HepG2 (cell line): ENCODE measurements around the gene NCOA5. TPM values are rescaled to one million over a fixed set of nuclear protein-coding genes. Genes with fewer than 3 reads are reported as not detected.

Experiments
- ADNP ChIP-seq: sonication (generic); formaldehyde crosslinking; IDR thresholded peaks from 2 replicates; pipeline ENCODE4 v1.4.0; 2020; ENCODE audit warnings: missing genetic modification reagents
- ARID5B ChIP-seq: IDR thresholded peaks from 2 replicates; pipeline ENCODE4 v1.4.0; 2020; ENCODE audit warnings: mild to moderate bottlenecking, missing genetic modification reagents
- CBX2 ChIP-seq, 2 experiments: fragments of 200-600 bp in 1 of 2; sonication (generic); formaldehyde crosslinking in 1 of 2; IDR thresholded peaks; 2 replicates each; pipeline versions ENCODE4 v1.7.0 to v1.8.1; 2018 to 2022; ENCODE audit warnings: low read depth in 2 of 2, low read length in 1 of 2, mild to moderate bottlenecking in 1 of 2, missing genetic modification reagents in 1 of 2
- CBX5 ChIP-seq: sonication (generic); formaldehyde crosslinking; IDR thresholded peaks from 2 replicates; pipeline ENCODE4 v1.4.0; 2020; ENCODE audit warnings: missing genetic modification reagents, borderline replicate concordance
- FIP1L1 ChIP-seq: fragments of 200-400 bp; formaldehyde crosslinking; IDR thresholded peaks from 2 replicates; pipeline ENCODE4 v1.6.1; 2018; ENCODE audit warnings: low read depth, mild to moderate bottlenecking, low read length, moderate library complexity, borderline replicate concordance; ENCODE audit not compliant: insufficient read depth
- FOXA1 ChIP-seq, 2 experiments: fragments of 450-650 bp in 1 of 2; sonication (generic) in 1 of 2; formaldehyde crosslinking in 1 of 2; IDR thresholded peaks; 2 replicates each; pipeline versions ENCODE4 v1.4.0 to v1.6.1; 2016 to 2020; ENCODE audit warnings: missing genetic modification reagents in 1 of 2
- KLF13 ChIP-seq: sonication (generic); formaldehyde crosslinking; IDR thresholded peaks from 2 replicates; pipeline ENCODE4 v1.4.0; 2020; ENCODE audit warnings: mild to moderate bottlenecking, missing genetic modification reagents
- MXI1 ChIP-seq: IDR thresholded peaks from 3 replicates; pipeline ENCODE4 v1.6.1; 2012; ENCODE audit warnings: low read depth, low read length, inconsistent platforms, borderline replicate concordance
- MYNN ChIP-seq: sonication (generic); formaldehyde crosslinking; IDR thresholded peaks from 2 replicates; pipeline ENCODE4 v1.4.0; 2020; ENCODE audit warnings: mild to moderate bottlenecking, low read depth, missing genetic modification reagents
- NR2F6 ChIP-seq, 2 experiments: IDR thresholded peaks; 2 replicates each; pipeline ENCODE4 v1.6.1; 2016; ENCODE audit warnings: antibody characterized with exemption in 1 of 2, mild to moderate bottlenecking in 1 of 2
- SOX5 ChIP-seq: IDR thresholded peaks from 2 replicates; pipeline ENCODE4 v1.6.1; 2016; ENCODE audit warnings: borderline replicate concordance
- TARDBP ChIP-seq: sonication (generic); formaldehyde crosslinking; IDR thresholded peaks from 2 replicates; pipeline ENCODE4 v1.8.0; 2022; ENCODE audit warnings: mild to moderate bottlenecking, missing genetic modification reagents
- THAP11 ChIP-seq: IDR thresholded peaks from 2 replicates; pipeline ENCODE4 v1.6.1; 2016; ENCODE audit warnings: missing biosample characterization, missing genetic modification reagents
- ZNF143 ChIP-seq: sonication (generic); formaldehyde crosslinking; IDR thresholded peaks from 2 replicates; pipeline ENCODE4 v1.4.0; 2020; ENCODE audit warnings: missing genetic modification reagents
- ZNF354B ChIP-seq: sonication (generic); formaldehyde crosslinking; IDR thresholded peaks from 2 replicates; pipeline ENCODE4 v1.8.0; 2022; ENCODE audit warnings: mild to moderate bottlenecking, missing genetic modification reagents
- ZNF589 ChIP-seq: sonication (generic); formaldehyde crosslinking; conservative IDR thresholded peaks from 2 replicates; pipeline ENCODE4 v1.8.0; 2022; ENCODE audit warnings: mild to moderate bottlenecking, moderate library complexity, missing genetic modification reagents
- ZNF607 ChIP-seq: sonication (generic); formaldehyde crosslinking; IDR thresholded peaks from 2 replicates; pipeline ENCODE4 v1.5.1; 2020; ENCODE audit warnings: missing genetic modification reagents, mild to moderate bottlenecking, borderline replicate concordance
- ZNF629 ChIP-seq: sonication (generic); formaldehyde crosslinking; conservative IDR thresholded peaks from 2 replicates; pipeline ENCODE4 v1.5.0; 2020; ENCODE audit warnings: missing genetic modification reagents
- ZNF792 ChIP-seq: IDR thresholded peaks from 2 replicates; pipeline ENCODE4 v1.6.1; 2016
- ZNF883 ChIP-seq: sonication (generic); formaldehyde crosslinking; IDR thresholded peaks from 2 replicates; pipeline ENCODE4 v1.5.1; 2020; ENCODE audit warnings: mild to moderate bottlenecking, missing genetic modification reagents; ENCODE audit errors: not compliant biosample characterization
- polyA plus RNA-seq, 8 experiments: library from polyadenylated mRNA; depleted of rRNA in 3 of 8; stranded (reverse) in 7 of 8; unstranded in 1 of 8; fragments of >200 nt; fragmentation: Illumina TruSeq in 4 of 8; extraction: Trizol in 4 of 8; gene quantifications; 2 replicates each; pipeline versions ENCODE4 v1.2.1 to v1.2.3, GENCODE V29; 2011 to 2016; ENCODE audit warnings: low read depth in 4 of 8, missing spikeins in 1 of 8, mixed read lengths in 1 of 8; ENCODE audit not compliant: insufficient read depth in 1 of 8
- total RNA-seq, 5 experiments: library from RNA; depleted of rRNA; stranded (reverse); fragments of >200 nt; fragmentation: Illumina TruSeq; extraction: Trizol; gene quantifications; 2 replicates each; pipeline ENCODE4 v1.2.3, GENCODE V29; 2016; ENCODE audit warnings: low read depth in 1 of 5
- TF ChIP-seq, protein P1 (sequence below): sonication (generic); formaldehyde crosslinking; IDR thresholded peaks from 2 replicates; pipeline ENCODE4; 2020; ENCODE audit warnings: missing genetic modification reagents, mild to moderate bottlenecking, borderline replicate concordance
- TF ChIP-seq, protein P2 (sequence below): sonication (generic); formaldehyde crosslinking; IDR thresholded peaks from 2 replicates; pipeline ENCODE4 v1.5.1; 2020; ENCODE audit warnings: missing genetic modification reagents, mild to moderate bottlenecking, borderline replicate concordance

NCOA5 gene
- total and polyA plus RNA-seq, 2 of the 13 experiments (the other 11 are each of a cell fraction or from before 2014, with no cell fraction given) = 16.5 to 28.4 TPM

GRCh38 chr20:46126440-46127056 is 36.8 kb upstream of the NCOA5 start (continued):
- TF ChIP-seq, protein P1, sequence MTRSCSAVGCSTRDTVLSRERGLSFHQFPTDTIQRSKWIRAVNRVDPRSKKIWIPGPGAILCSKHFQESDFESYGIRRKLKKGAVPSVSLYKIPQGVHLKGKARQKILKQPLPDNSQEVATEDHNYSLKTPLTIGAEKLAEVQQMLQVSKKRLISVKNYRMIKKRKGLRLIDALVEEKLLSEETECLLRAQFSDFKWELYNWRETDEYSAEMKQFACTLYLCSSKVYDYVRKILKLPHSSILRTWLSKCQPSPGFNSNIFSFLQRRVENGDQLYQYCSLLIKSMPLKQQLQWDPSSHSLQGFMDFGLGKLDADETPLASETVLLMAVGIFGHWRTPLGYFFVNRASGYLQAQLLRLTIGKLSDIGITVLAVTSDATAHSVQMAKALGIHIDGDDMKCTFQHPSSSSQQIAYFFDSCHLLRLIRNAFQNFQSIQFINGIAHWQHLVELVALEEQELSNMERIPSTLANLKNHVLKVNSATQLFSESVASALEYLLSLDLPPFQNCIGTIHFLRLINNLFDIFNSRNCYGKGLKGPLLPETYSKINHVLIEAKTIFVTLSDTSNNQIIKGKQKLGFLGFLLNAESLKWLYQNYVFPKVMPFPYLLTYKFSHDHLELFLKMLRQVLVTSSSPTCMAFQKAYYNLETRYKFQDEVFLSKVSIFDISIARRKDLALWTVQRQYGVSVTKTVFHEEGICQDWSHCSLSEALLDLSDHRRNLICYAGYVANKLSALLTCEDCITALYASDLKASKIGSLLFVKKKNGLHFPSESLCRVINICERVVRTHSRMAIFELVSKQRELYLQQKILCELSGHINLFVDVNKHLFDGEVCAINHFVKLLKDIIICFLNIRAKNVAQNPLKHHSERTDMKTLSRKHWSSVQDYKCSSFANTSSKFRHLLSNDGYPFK (CRISPR knock-in tag) = no peak
- TF ChIP-seq ZNF883 (CRISPR knock-in tag) (no peak), ZNF792 (no peak), ZNF629 (peak; percentile 95), ZNF143 (CRISPR knock-in tag) (no peak), ZNF607 (CRISPR knock-in tag) (no peak), SOX5 (peak; percentile 91), NR2F6 (IDR thresholded peaks at IDR 0.05) (no peak), NR2F6 (CRISPR knock-in tag; IDR thresholded peaks at IDR 0.05) (no peak), MXI1 (peak; percentile 65; the same call in 1 of the 3 replicates), THAP11 (CRISPR knock-in tag) (0 out of 2 replicates have a peak, but pooled peaks have one; percentile 19), MYNN (CRISPR knock-in tag) (no peak), KLF13 (CRISPR knock-in tag) (no peak), ADNP (CRISPR knock-in tag) (no peak), TARDBP (CRISPR knock-in tag) (no peak), FIP1L1 (no peak), ZNF589 (CRISPR knock-in tag) (no peak), ARID5B (CRISPR knock-in tag) (peak; percentile 56; the same call in 1 of the 2 replicates), CBX2 (IDR thresholded peaks at IDR 0.05; ENCODE audit: low read depth, low read length) (no peak), CBX2 (CRISPR knock-in tag; IDR thresholded peaks at IDR 0.05; ENCODE audit: low read depth) (no peak), CBX5 (CRISPR knock-in tag) (no peak), FOXA1 (IDR thresholded peaks at IDR 0.05) (no peak), FOXA1 (CRISPR knock-in tag; IDR thresholded peaks at IDR 0.05) (peak; percentile 12; the same call in 1 of the 2 replicates), ZNF354B (CRISPR knock-in tag) (no peak)
- TF ChIP-seq, protein P2, sequence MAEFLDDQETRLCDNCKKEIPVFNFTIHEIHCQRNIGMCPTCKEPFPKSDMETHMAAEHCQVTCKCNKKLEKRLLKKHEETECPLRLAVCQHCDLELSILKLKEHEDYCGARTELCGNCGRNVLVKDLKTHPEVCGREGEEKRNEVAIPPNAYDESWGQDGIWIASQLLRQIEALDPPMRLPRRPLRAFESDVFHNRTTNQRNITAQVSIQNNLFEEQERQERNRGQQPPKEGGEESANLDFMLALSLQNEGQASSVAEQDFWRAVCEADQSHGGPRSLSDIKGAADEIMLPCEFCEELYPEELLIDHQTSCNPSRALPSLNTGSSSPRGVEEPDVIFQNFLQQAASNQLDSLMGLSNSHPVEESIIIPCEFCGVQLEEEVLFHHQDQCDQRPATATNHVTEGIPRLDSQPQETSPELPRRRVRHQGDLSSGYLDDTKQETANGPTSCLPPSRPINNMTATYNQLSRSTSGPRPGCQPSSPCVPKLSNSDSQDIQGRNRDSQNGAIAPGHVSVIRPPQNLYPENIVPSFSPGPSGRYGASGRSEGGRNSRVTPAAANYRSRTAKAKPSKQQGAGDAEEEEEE = no peak
